HCT116 (cell line): ENCODE results near the gene CRHR1. TPM values are rescaled to one million over a fixed set of nuclear protein-coding genes. Genes with fewer than 3 reads are reported as not detected.

Experiments
- ATAC-seq: fragments of 200-7000 bp; cut with Tn5 transposase; 2 replicates; pipeline ENCODE4 v1.9.1; 2020; ENCODE audit warnings: mild to moderate bottlenecking, moderate library complexity
- BruUV-seq: library from RNA; stranded (reverse); fragments of 400-500 nt; replicated peaks from 2 replicates; lab custom pipeline; 2021; lab: Mats Ljungman, UMichigan
- CTCF ChIA-PET: fragments of 300-600 bp; sonication (Branson Sonifier 250); formaldehyde crosslinking; loops from one replicate; lab custom pipeline; 2021; ENCODE audit warnings: antibody characterized with exemption; lab: Charles Lee
- POLR2A ChIA-PET: fragments of 300-600, 350-600 bp; sonication (Branson Sonifier 250); formaldehyde crosslinking; loops from one replicate; lab custom pipeline; 2021; ENCODE audit warnings: antibody characterized with exemption; lab: Charles Lee
- RAD21 ChIA-PET, 2 experiments: fragments of 300-600 bp; sonication (Branson Sonifier 250); formaldehyde crosslinking; loops; one replicate each; lab custom pipeline; 2023; ENCODE audit warnings: low total read pairs in 2 of 2; ENCODE audit not compliant: uncharacterized antibody in 2 of 2, unreplicated experiment in 2 of 2, low non-redundant PET in 1 of 2; lab: Charles Lee
- DNase-seq: peaks from one replicate; pipeline ENCODE4 v3.0.0-alpha.2; 2010; ENCODE audit warnings: low read depth, low spot score
- H2AFZ ChIP-seq: fragments of 200-600 bp; shearing (Covaris generic), sonication (generic); 2 replicates; pipeline ENCODE4 v1.6.1; 2017; ENCODE audit warnings: low read depth, mixed run types, mixed read lengths, antibody characterized with exemption, low read length; ENCODE audit not compliant: poor library complexity, severe bottlenecking
- H3K27ac ChIP-seq: 2 replicates; pipeline ENCODE4 v1.5.1; 2012; ENCODE audit warnings: low read depth, low read length
- H3K27me3 ChIP-seq: fragments of 200-600 bp; sonication (generic); 2 replicates; pipeline ENCODE4 v1.6.1; 2016; ENCODE audit warnings: mixed run types, low read length, mixed read lengths; ENCODE audit not compliant: insufficient read depth
- H3K36me3 ChIP-seq, 2 experiments: fragments of 200-500 bp in 1 of 2; fragments of 200-600 bp in 1 of 2; sonication (Bioruptor generic) in 1 of 2; sonication (generic) in 1 of 2; 2 replicates each; pipeline versions ENCODE4 v1.5.1 to v1.6.1; 2014 to 2016; ENCODE audit warnings: low read length in 2 of 2, inconsistent platforms in 1 of 2, mixed read lengths in 1 of 2, mixed run types in 1 of 2; ENCODE audit not compliant: insufficient read depth in 2 of 2, control insufficient read depth in 1 of 2
- H3K4me1 ChIP-seq, 2 experiments: fragments of 200-600 bp in 1 of 2; sonication (generic) in 1 of 2; 2 replicates each; pipeline versions ENCODE4 v1.5.1 to v1.6.1; 2012 to 2017; ENCODE audit warnings: low read length in 2 of 2, inconsistent platforms in 1 of 2, mild to moderate bottlenecking in 1 of 2, mixed read lengths in 1 of 2, mixed run types in 1 of 2, moderate library complexity in 1 of 2; ENCODE audit not compliant: insufficient read depth in 2 of 2, control insufficient read depth in 1 of 2
- H3K4me2 ChIP-seq: fragments of 200-600 bp; sonication (generic); 2 replicates; pipeline ENCODE4 v1.6.1; 2017; ENCODE audit warnings: mixed run types, low read length, mixed read lengths
- H3K4me3 ChIP-seq, 2 experiments: fragments of 200-600 bp in 1 of 2; sonication (generic) in 1 of 2; replicated peaks in 1 of 2; 2 replicates each; pipeline ENCODE4 v1.5.1; 2011 to 2016; ENCODE audit warnings: low read length in 2 of 2, control low read depth in 1 of 2, low read depth in 1 of 2, mild to moderate bottlenecking in 1 of 2, mixed read lengths in 1 of 2, mixed run types in 1 of 2
- H3K79me2 ChIP-seq: fragments of 200-600 bp; sonication (generic); 2 replicates; pipeline ENCODE4 v1.6.1; 2017; ENCODE audit warnings: mild to moderate bottlenecking, mixed run types, low read length, moderate library complexity, mixed read lengths; ENCODE audit not compliant: insufficient read depth
- H3K9ac ChIP-seq: fragments of 200-600 bp; sonication (generic); 2 replicates; pipeline ENCODE4 v1.6.1; 2016; ENCODE audit warnings: low read length, mixed read lengths
- H3K9me2 ChIP-seq: fragments of 200-600 bp; sonication (generic), shearing (Covaris generic); 2 replicates; pipeline ENCODE4 v1.6.1; 2017; ENCODE audit warnings: mixed run types, mild to moderate bottlenecking, moderate library complexity; ENCODE audit not compliant: insufficient read depth
- H3K9me3 ChIP-seq, 2 experiments: fragments of 200-500 bp in 1 of 2; fragments of 200-600 bp in 1 of 2; sonication (Bioruptor generic) in 1 of 2; sonication (generic) in 1 of 2; 2 replicates each; pipeline ENCODE4 v1.6.1; 2014 to 2017; ENCODE audit warnings: low read length in 2 of 2, mixed read lengths in 2 of 2, inconsistent platforms in 1 of 2, low read depth in 1 of 2, mild to moderate bottlenecking in 1 of 2, mixed run types in 1 of 2, moderate library complexity in 1 of 2; ENCODE audit not compliant: control insufficient read depth in 1 of 2, insufficient read depth in 1 of 2
- H4K20me1 ChIP-seq: fragments of 200-600 bp; sonication (generic), shearing (Covaris generic); 2 replicates; pipeline ENCODE4 v1.6.1; 2017; ENCODE audit warnings: mixed run types, mild to moderate bottlenecking, moderate library complexity; ENCODE audit not compliant: insufficient read depth
- ATF3 ChIP-seq: IDR thresholded peaks from 2 replicates; pipeline ENCODE4 v1.6.1; 2012
- CBX3 ChIP-seq: IDR thresholded peaks from 2 replicates; pipeline ENCODE4 v1.6.1; 2012; ENCODE audit warnings: low read depth
- CEBPB ChIP-seq: IDR thresholded peaks from 2 replicates; pipeline ENCODE4 v1.6.1; 2012; ENCODE audit warnings: low read depth
- EGR1 ChIP-seq: IDR thresholded peaks from 2 replicates; pipeline ENCODE4 v1.6.1; 2012; ENCODE audit warnings: low read depth
- ELF1 ChIP-seq: IDR thresholded peaks from 2 replicates; pipeline ENCODE4 v1.6.1; 2012; ENCODE audit warnings: low read depth, borderline replicate concordance
- EZH2phosphoT487 ChIP-seq: fragments of 200-600 bp; IDR thresholded peaks from 2 replicates; pipeline ENCODE4 v1.6.1; 2018; ENCODE audit warnings: antibody characterized with exemption, borderline replicate concordance
- JUND ChIP-seq: IDR thresholded peaks from 2 replicates; pipeline ENCODE4 v1.6.1; 2012
- MAX ChIP-seq: IDR thresholded peaks from 2 replicates; pipeline ENCODE4 v1.6.1; 2012
- POLR2A ChIP-seq: IDR thresholded peaks from 2 replicates; pipeline ENCODE4 v1.7.0; 2011; ENCODE audit warnings: borderline replicate concordance; ENCODE audit not compliant: insufficient read depth, insufficient read length; ENCODE audit errors: extremely low read depth
- RAD21 ChIP-seq: IDR thresholded peaks from 2 replicates; pipeline ENCODE4 v1.6.1; 2012; ENCODE audit warnings: low read depth, mild to moderate bottlenecking
- SIN3A ChIP-seq: IDR thresholded peaks from 2 replicates; pipeline ENCODE4 v1.6.1; 2012; ENCODE audit warnings: low read depth
- SP1 ChIP-seq: IDR thresholded peaks from 2 replicates; pipeline ENCODE4 v1.6.1; 2012; ENCODE audit warnings: low read depth
- ZFX ChIP-seq: fragments of 450-650 bp; IDR thresholded peaks from 2 replicates; pipeline ENCODE4 v1.6.1; 2017
- ZNF274 ChIP-seq: fragments of 200-500 bp; sonication (Bioruptor generic); IDR thresholded peaks from 2 replicates; pipeline ENCODE4 v1.6.1; 2014; ENCODE audit warnings: mild to moderate bottlenecking, low read depth, low read length, inconsistent platforms
- intact Hi-C: fragments of 100-400 bp; cut with micrococcal nuclease; formaldehyde crosslinking; loops from 2 replicates; pipeline ENCODE4 v1.10.0; 2022
- total RNA-seq: library from RNA; stranded (reverse); gene quantifications from one replicate; pipeline ENCODE4 v1.2.1, GENCODE V29; 2021; ENCODE audit not compliant: unreplicated experiment
- TF ChIP-seq, protein P1 (sequence below): IDR thresholded peaks from 2 replicates; pipeline ENCODE4 v1.6.1; 2012; ENCODE audit warnings: low read depth

Gene CRHR1
- total RNA-seq, 1 experiment from 2014 or later = 0.12 TPM

- ChIA-PET CTCF (no interaction called here), POLR2A (no interaction called here), RAD21 (no interaction called here)
- no peak overlapping the region for H2AFZ ChIP-seq
- ATAC-seq (no peak), DNase-seq (no peak)
- no peaks in the 10 kb centered on the region for H3K9me2 ChIP-seq
- TF ChIP-seq CEBPB = no peak
- TF ChIP-seq JUND = no peak
- no peak for TF ChIP-seq ZNF274
- no peak for TF ChIP-seq ZFX
- TF ChIP-seq SP1 = no peak
- no peak for TF ChIP-seq CBX3
- TF ChIP-seq RAD21 = no peak
- H3K79me2 ChIP-seq = no peaks in the 10 kb centered on the region
- H3K27me3 ChIP-seq = no peaks in the 10 kb centered on the region
- no peaks in the 10 kb centered on the region for H3K4me1 ChIP-seq
- no peaks in the 10 kb centered on the region for H4K20me1 ChIP-seq
- intact Hi-C loops = no loop called here
- H3K4me2 ChIP-seq = no peak overlapping the region
- H3K9me3 ChIP-seq = no peaks in the 10 kb centered on the region
- BruUV-seq = no TSS peak
- H3K36me3 ChIP-seq = no peaks in the 10 kb centered on the region
- H3K27ac ChIP-seq = no peak overlapping the region
- H3K4me3 ChIP-seq = no peak overlapping the region
- H3K9ac ChIP-seq = no peak overlapping the region
These were observed 20.9 kb upstream of the CRHR1 start for GRCh38 chr17:45763182-45763581.

- H3K9ac ChIP-seq = no peak overlapping the region
- DNase-seq (no peak), ATAC-seq (no peak)
- no peaks in the 10 kb centered on the region for H3K27me3 ChIP-seq
- no peaks in the 10 kb centered on the region for H4K20me1 ChIP-seq
- H3K9me2 ChIP-seq = no peaks in the 10 kb centered on the region
- H3K36me3 ChIP-seq = no peaks in the 10 kb centered on the region
- intact Hi-C loops = no loop called here
- TF ChIP-seq ZNF274 = no peak
- TF ChIP-seq POLR2A = no peak
- no peak for TF ChIP-seq MAX
- no peak for TF ChIP-seq EGR1
- no peak for TF ChIP-seq RAD21
- TF ChIP-seq ELF1 = no peak
- no peak for TF ChIP-seq EZH2phosphoT487
- no peak for TF ChIP-seq SIN3A
- TF ChIP-seq ATF3 = no peak
- TF ChIP-seq, protein P1, sequence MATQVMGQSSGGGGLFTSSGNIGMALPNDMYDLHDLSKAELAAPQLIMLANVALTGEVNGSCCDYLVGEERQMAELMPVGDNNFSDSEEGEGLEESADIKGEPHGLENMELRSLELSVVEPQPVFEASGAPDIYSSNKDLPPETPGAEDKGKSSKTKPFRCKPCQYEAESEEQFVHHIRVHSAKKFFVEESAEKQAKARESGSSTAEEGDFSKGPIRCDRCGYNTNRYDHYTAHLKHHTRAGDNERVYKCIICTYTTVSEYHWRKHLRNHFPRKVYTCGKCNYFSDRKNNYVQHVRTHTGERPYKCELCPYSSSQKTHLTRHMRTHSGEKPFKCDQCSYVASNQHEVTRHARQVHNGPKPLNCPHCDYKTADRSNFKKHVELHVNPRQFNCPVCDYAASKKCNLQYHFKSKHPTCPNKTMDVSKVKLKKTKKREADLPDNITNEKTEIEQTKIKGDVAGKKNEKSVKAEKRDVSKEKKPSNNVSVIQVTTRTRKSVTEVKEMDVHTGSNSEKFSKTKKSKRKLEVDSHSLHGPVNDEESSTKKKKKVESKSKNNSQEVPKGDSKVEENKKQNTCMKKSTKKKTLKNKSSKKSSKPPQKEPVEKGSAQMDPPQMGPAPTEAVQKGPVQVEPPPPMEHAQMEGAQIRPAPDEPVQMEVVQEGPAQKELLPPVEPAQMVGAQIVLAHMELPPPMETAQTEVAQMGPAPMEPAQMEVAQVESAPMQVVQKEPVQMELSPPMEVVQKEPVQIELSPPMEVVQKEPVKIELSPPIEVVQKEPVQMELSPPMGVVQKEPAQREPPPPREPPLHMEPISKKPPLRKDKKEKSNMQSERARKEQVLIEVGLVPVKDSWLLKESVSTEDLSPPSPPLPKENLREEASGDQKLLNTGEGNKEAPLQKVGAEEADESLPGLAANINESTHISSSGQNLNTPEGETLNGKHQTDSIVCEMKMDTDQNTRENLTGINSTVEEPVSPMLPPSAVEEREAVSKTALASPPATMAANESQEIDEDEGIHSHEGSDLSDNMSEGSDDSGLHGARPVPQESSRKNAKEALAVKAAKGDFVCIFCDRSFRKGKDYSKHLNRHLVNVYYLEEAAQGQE = no peak
- H3K27ac ChIP-seq = no peak overlapping the region
- H3K4me2 ChIP-seq = no peak overlapping the region
- no peaks in the 10 kb centered on the region for H3K79me2 ChIP-seq
- CTCF ChIA-PET = no interaction called here
- no peak overlapping the region for H2AFZ ChIP-seq
- POLR2A ChIA-PET = no interaction called here
- no peak overlapping the region for H3K4me3 ChIP-seq
- BruUV-seq = no TSS peak
- H3K9me3 ChIP-seq = no peaks in the 10 kb centered on the region
- no peaks in the 10 kb centered on the region for H3K4me1 ChIP-seq
- RAD21 ChIA-PET = no interaction called here
These were observed 19.6 kb upstream of the CRHR1 start for GRCh38 chr17:45764479-45764878.
